NCI-H524 treated with DMSO at 0.1 percent for 48 hours (cell line): ENCODE results near the gene CBFB.

Experiments
- DNase-seq: peaks from one replicate; lab custom pipeline; 2025; lab: John Stamatoyannopoulos, UW

Gene CBFB

DNA sequence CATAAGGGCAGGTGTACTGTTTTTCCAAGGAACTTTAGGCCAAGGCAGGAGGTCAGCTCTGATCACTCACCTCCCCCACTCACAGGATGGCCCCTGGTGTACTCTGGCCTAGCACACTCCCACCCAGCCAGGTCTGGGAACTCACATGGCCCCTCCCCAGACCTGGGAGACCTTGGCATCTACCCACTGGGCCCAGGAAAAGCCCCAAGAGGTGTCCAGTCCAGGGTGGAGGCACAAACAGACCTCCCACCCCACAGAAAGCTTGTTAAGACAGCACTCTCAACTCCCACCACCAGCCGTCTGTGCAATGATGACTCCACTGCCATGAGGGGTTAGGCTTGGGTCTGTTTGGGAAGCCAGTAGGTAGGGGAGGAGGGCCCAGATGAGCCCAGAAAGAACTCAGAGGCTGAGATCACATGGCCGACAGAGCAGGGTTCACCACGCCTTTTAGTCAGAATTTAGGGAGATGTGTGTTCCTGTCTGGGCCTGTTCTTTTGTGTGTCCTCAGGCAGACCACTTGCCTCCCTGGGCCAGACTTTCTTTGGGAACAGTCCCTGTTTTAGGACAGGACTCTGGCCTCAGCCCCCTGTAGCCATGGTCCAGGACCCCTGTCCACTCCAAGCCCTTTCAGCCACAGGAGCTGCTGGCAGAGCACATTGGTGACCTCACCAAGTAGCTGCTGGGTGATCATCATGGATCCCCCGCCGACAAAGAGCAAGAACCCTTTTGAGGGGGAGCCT is 12.1 kb upstream of the CBFB start:
- DNase-seq: no peak

GRCh38 chr16:67017421-67017750 is 11.6 kb upstream of the CBFB start:
- DNase-seq: no peak

DNA sequence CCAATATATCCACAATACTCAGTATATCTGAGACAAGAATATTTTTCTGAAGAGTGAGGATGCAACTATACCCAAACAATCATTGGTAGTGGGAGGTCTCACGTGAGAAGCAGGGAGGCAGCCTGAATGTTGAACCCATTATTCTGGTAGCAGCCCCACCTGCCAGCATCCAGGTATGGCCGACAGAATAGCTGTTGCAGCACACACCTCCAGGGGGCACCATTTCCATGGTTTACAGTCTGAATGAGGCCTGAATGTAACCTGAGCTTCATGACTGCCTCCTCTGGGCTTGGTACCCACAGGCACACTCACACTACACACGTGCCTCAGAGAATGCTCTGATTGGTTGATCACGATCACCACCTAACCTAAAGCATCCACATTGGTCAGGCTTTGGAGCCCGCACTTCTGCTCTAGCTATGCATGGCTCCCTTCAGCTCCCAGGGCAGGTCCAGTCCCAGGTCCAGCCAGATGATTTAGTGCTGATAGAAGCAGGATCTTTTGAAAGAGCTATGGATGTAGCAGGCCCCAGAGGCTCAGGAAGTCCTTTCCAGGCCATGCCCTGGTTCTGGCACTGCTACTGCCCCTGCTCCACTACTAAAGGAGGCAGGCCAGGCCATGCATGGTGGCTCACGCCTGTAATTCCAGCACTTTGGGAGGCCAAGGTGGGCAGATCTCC is 11.0 kb upstream of the CBFB start:
- DNase-seq: peak; percentile 87

- no peak for DNase-seq
Measured at GRCh38 chr16:67019171-67019570, 9.8 kb upstream of the CBFB start.

- no peak for DNase-seq
Measured at GRCh38 chr16:67021321-67021720, 7.6 kb upstream of the CBFB start.

DNA sequence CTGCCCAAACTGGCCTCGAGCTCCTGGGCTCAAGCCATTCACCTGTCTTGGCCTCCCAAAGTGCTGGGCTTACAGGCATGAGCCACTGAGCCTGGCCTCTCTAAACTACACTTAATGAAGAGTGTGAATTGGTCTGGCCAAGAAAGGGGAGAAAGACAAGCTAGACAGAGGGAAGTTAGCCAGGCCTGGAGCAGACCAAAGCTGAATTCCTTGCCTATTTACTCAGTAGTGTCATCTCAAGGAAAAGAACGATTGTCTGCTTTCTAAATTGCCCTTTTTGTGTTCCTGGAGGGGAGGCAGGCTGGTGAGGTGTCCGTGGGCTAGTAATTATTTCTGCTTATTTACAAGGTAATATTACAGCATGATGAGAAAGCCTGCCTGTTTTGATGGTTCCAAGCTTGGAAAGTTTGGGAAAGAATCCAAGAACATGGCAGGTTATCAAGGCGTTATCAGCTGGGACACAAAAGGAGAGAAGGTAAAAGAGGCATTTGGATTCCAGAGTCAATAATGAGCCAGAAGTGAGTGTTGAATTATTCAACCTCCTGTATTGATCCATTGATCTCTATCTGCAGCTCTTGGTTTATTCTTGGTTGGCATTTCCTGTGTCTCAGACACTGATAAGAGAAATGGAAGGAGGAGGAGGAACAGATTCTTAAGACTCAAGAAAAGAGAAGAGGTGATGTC is 6.3 kb upstream of the CBFB start:
- no peak for DNase-seq

- no peak for DNase-seq
Measured at GRCh38 chr16:67023689-67024088, 5.3 kb upstream of the CBFB start.

- peak; percentile 29 for DNase-seq
Measured at GRCh38 chr16:67024384-67025209, 4.4 kb upstream of the CBFB start.

- no peak for DNase-seq
Measured at GRCh38 chr16:67025210-67025550, 3.8 kb upstream of the CBFB start.

DNA sequence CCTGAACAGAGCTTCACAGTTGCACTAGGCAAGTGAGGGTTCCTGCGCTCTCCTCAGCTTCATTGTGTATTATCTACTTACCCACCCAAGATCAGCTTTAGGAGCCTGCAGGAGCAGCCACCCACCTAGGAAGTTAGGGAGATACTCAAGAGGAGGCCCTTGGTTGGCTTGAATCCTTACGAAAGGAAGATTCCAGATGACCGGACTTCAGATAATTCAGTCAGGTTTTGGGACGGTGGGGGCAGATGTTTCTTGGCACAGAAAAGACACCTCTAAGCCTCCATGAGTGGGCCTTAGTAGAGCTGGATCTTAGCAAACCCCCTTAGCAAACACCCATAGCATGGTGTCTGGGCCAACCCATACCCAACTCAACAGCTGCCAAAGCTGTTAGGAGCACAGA is 2.4 kb upstream of the CBFB start:
- DNase-seq: no peak

DNA sequence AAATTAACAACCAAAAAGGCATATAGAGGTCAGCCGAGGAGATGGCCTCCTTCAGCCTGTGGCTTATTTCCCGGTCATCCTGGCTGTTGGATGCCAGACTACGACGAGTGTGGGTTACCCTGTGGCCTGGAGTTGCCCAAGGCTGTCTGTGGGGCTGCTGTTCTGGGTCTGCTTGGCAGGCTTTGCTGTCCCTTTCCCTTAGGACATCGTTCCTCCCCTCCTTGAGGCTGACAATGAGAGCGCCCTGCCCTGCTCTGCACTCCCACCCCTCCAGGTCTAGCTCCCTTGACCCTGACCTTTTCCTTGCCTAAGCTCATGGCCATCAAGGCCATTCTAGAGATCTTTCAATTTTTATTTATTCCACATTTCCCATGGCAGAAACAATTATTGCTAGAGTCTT is 1.9 kb upstream of the CBFB start:
- no peak for DNase-seq

DNA sequence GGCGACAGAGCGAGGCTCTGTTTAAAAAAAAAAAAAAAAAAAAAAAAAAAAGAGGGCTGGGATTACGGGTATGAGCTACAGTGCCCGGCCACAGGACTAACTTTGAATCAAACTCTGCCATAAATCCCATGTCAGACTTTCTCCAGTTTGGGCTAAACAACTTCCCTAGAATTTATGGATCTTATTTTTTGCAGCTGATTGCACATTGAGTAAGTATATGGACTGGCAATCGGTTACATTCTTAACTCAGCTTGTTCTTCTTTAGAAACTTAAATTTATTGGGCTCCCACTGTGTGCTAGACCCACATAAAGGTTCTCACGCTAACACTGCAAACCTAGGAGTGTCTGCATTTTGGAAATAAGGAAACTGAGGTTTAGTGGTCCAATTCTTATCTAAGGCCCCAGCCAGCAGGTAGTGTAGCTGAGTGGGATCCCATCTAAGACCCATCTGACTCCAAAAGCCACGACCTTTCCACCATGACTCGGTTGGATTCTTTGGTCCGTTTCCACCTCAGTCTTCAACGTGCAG is 718 bp upstream of the CBFB start:
- DNase-seq: no peak

- DNase-seq: no peak
Measured at GRCh38 chr16:67029254-67030096, 526 bp downstream of the CBFB start.

DNA sequence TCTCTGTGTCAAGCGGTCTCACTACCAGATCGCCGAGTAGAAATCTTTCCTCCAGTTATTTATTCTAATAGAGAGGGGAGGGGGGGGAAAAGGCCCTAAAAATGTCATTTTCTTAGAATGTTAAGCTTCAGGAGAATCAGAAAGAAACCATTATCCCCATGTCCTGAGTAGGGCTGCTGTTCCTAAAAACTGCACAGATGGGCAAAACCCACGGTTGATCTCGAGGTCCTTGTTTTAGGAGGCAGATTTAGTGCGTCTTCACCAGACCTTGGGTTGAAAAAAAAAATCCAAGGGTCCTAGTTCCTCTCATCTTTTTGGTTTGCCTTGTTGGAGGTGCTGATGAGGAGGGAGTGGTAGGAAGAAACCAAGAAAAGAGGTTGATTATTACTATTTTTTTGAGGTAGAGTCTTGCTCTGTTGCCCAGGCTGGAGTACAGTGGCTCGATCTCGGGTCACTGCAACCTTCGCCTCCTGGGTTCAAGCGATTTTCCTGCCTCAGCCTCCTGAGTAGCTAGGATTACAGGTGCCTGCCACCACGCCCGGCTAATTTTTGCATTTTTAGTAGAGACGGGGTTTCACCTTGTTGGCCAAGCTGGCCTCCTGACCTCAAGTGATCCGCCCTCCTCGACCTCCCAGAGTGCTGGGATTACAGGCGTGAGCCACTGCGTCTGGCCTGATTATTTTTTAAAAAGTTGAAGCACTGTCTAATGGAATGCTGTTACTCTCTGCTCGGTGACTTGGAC is 1.4 kb downstream of the CBFB start:
- DNase-seq: no peak

GRCh38 chr16:67034487-67034886 is 5.5 kb downstream of the CBFB start:
- DNase-seq: no peak

GRCh38 chr16:67035364-67035763 is 6.4 kb downstream of the CBFB start:
- no peak for DNase-seq

GRCh38 chr16:67036323-67036741 is 7.4 kb downstream of the CBFB start:
- DNase-seq: no peak

DNA sequence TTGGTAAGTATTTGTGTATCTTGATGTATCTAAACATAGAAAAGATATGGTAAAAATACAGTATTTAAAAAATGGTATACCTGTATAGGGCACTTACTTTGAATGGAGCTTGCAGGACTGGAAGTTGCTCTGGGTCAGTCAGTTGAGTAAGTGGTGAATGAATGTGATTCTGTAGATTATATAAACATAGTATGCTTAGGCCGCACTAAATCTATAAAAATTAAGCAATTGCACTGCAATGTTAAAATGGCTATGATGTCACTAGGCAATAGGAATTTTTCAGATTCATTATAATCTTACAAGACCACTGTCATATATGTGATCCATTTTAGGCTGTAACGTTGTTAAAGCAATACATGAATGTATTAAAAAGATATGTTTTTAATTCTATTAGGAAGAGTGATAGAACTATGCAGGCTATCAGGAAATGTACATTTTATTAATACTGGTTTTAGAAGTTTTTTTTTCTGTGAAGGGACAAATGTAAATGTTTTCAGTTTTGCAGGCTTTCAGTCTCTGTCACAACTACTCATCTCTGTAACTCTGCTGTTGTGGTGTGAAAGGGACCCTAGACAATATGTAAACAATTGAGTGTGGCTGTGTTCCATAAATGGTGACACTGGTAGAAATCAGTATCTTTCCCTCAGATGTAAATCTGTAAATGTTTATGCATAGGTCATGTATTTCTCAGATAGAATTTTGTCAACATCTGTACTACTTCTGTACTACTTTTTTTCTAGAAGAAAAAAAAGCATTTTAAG is 10.5 kb downstream of the CBFB start:
- no peak for DNase-seq

GRCh38 chr16:67040166-67040565 is 11.2 kb downstream of the CBFB start:
- DNase-seq: no peak

DNA sequence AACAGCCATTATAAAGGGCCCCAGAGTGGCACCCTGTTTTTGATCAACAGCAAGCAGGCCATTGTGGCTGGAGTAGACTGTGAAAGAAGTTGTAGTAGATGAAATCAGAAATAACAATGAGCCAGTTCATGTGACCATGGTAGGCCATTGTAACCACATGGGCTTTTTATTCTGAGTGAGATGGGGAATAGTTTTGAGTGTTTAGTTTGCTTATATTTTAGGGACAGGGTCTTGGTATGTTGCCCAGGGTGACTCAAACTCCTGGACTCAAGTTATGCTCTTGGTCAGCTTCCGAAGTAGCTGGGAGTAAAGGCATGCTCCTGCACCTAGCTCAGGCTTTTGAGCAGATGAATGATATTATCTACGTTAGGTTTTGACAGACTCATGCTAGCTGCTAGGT is 12.0 kb downstream of the CBFB start:
- DNase-seq: no peak
